Duodenal mucosa (tissue), 2 donors: Measurements from ENCODE around the gene C17orf113.

Source experiments
- H3K27ac ChIP-seq: one replicate; pipeline ENCODE4 v1.7.0; 2013; ENCODE audit warnings: low read depth, low read length
- H3K27me3 ChIP-seq, 2 donors: one replicate each; pipeline ENCODE4 v1.7.0; 2013; ENCODE audit warnings: low read length in 2 of 2, control low read depth in 1 of 2; ENCODE audit not compliant: insufficient read depth in 2 of 2, control insufficient read depth in 1 of 2
- H3K36me3 ChIP-seq, 2 donors: one replicate each; pipeline ENCODE4 v1.7.0; 2013; ENCODE audit warnings: low read length in 2 of 2, control low read depth in 1 of 2; ENCODE audit not compliant: insufficient read depth in 2 of 2, control insufficient read depth in 1 of 2
- H3K4me1 ChIP-seq, 2 donors: one replicate each; pipeline ENCODE4 v1.7.0; 2013; ENCODE audit warnings: low read length in 2 of 2, control low read depth in 1 of 2; ENCODE audit not compliant: insufficient read depth in 2 of 2, control insufficient read depth in 1 of 2
- H3K4me3 ChIP-seq, 2 donors: one replicate each; pipeline ENCODE4 v1.7.0; 2013; ENCODE audit warnings: low read length in 2 of 2, low read depth in 1 of 2
- H3K9ac ChIP-seq, 2 donors: one replicate each; pipeline ENCODE4 v1.7.0; 2013; ENCODE audit warnings: low read length in 2 of 2, low read depth in 1 of 2
- H3K9me3 ChIP-seq, 2 donors: one replicate each; pipeline ENCODE4 v1.7.0; 2013; ENCODE audit warnings: low read length in 2 of 2, control low read depth in 1 of 2; ENCODE audit not compliant: control insufficient read depth in 1 of 2

C17orf113 gene

GRCh38 chr17:42055496-42055895, 5.1 kb upstream of the C17orf113 start:
- H3K9me3 ChIP-seq, result no peaks in the 10 kb centered on the region
- H3K4me1 ChIP-seq, result peaks cover 6 to 9% of the 10 kb centered on the region in 2 donors
- H3K27me3 ChIP-seq, result peaks cover 17% of the 10 kb centered on the region in 2 donors
- no peak overlapping the region for H3K9ac ChIP-seq
- H3K36me3 ChIP-seq, result no peaks in the 10 kb centered on the region
- no peak overlapping the region for H3K27ac ChIP-seq
- no peak overlapping the region for H3K4me3 ChIP-seq

GRCh38 chr17:42055027-42055426, 4.6 kb upstream of the C17orf113 start:
- H3K27me3 ChIP-seq, result peaks cover 17% of the 10 kb centered on the region in 2 donors
- H3K4me3 ChIP-seq, result no peak overlapping the region
- no peak overlapping the region for H3K27ac ChIP-seq
- no peaks in the 10 kb centered on the region for H3K36me3 ChIP-seq
- no peak overlapping the region for H3K9ac ChIP-seq
- peaks cover 2 to 6% of the 10 kb centered on the region in 2 donors for H3K4me1 ChIP-seq
- H3K9me3 ChIP-seq, result no peaks in the 10 kb centered on the region

- no peak overlapping the region for H3K9ac ChIP-seq
- peaks cover 0 to 6% of the 10 kb centered on the region in 2 donors for H3K4me1 ChIP-seq
- H3K4me3 ChIP-seq, result no peak overlapping the region
- H3K27me3 ChIP-seq, result peaks cover 17% of the 10 kb centered on the region in 2 donors
- H3K36me3 ChIP-seq, result no peaks in the 10 kb centered on the region
- H3K27ac ChIP-seq, result no peak overlapping the region
- no peaks in the 10 kb centered on the region for H3K9me3 ChIP-seq
Observed at GRCh38 chr17:42053731-42054500, 3.5 kb upstream of the C17orf113 start.

GRCh38 chr17:42052346-42052877, 2.0 kb upstream of the C17orf113 start:
- no peaks in the 10 kb centered on the region for H3K9me3 ChIP-seq
- H3K27me3 ChIP-seq, result peaks cover 17% of the 10 kb centered on the region in 2 donors
- no peaks in the 10 kb centered on the region for H3K36me3 ChIP-seq
- peaks cover 0 to 6% of the 10 kb centered on the region in 2 donors for H3K4me1 ChIP-seq
- no peak overlapping the region for H3K9ac ChIP-seq
- H3K4me3 ChIP-seq, result no peak overlapping the region
- H3K27ac ChIP-seq, result no peak overlapping the region

GRCh38 chr17:42051645-42052044, 1.2 kb upstream of the C17orf113 start:
- Histone ChIP-seq H3K4me3 (no peak overlapping the region), H3K9me3 (no peaks in the 10 kb centered on the region), H3K36me3 (no peaks in the 10 kb centered on the region), H3K27ac (no peak overlapping the region), H3K9ac (no peak overlapping the region), H3K4me1 (peaks cover 0 to 6% of the 10 kb centered on the region in 2 donors), H3K27me3 (peaks cover 17% of the 10 kb centered on the region in 2 donors)

DNA sequence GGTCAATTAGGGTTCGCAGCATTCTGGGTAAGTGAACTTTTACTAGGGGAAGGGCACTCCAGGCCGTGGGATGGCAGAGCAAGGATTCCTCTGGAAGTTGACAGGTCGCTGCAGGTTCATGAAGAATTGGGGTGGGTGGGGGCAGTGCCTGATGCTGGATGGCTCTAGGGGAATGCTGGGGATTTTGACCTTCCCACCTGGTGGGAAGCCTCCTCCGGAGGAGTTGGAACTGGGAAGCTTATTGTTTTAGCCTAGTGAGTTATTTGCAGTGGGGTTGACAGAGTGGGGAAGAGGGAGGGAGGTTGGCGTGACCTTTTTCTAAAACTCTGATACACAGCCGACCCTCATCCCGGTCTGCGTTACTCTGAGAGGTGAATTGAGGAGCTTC, 606 bp upstream of the C17orf113 start:
- Histone ChIP-seq H3K4me1 (peaks cover 0 to 6% of the 10 kb centered on the region in 2 donors), H3K4me3 (peak overlapping the region; percentile 63 to 70), H3K27ac (no peak overlapping the region), H3K9me3 (no peaks in the 10 kb centered on the region), H3K27me3 (peaks cover 17% of the 10 kb centered on the region in 2 donors), H3K36me3 (no peaks in the 10 kb centered on the region), H3K9ac (peak overlapping the region in 1 of 2 donors; percentile 32)

DNA sequence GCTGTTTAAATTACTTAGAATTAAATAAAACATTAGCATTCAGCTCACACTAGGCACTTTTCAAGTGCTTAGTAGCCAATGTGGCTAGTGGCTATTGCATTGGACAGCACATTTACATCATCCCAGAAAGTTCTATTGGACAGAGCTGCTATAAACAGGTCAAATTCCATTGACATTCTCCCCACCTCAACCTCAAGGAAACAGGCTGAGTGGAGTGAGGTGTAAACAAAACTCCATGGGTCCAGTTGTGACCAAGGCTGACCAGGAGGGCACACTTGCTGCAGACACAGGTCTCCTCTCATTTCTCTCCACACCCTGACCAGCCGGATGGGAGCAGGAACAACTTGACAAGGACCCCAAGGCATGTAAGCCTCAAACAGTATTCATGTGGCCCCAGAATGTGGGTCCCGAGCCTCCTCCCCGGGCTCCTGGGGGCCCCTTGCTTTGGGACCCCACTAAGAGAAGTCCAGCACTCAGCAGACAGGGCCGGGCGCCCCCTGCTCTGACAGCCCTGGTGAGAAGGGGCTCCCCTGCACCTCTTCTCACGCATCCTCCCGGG, 488 bp downstream of the C17orf113 start:
- Histone ChIP-seq H3K4me1 (peaks cover 0 to 6% of the 10 kb centered on the region in 2 donors), H3K27me3 (peaks cover 17% of the 10 kb centered on the region in 2 donors), H3K36me3 (no peaks in the 10 kb centered on the region), H3K4me3 (peak overlapping the region; percentile 70 to 71), H3K9me3 (no peaks in the 10 kb centered on the region), H3K27ac (no peak overlapping the region), H3K9ac (peak overlapping the region; percentile 35 to 54)

- no peaks in the 10 kb centered on the region for H3K27me3 ChIP-seq
- H3K36me3 ChIP-seq, result no peaks in the 10 kb centered on the region
- no peak overlapping the region for H3K27ac ChIP-seq
- H3K9ac ChIP-seq, result no peak overlapping the region
- H3K4me1 ChIP-seq, result peaks cover 0 to 6% of the 10 kb centered on the region in 2 donors
- no peak overlapping the region for H3K4me3 ChIP-seq
- no peaks in the 10 kb centered on the region for H3K9me3 ChIP-seq
Observed at GRCh38 chr17:42047343-42047742, 3.1 kb downstream of the C17orf113 start.

DNA sequence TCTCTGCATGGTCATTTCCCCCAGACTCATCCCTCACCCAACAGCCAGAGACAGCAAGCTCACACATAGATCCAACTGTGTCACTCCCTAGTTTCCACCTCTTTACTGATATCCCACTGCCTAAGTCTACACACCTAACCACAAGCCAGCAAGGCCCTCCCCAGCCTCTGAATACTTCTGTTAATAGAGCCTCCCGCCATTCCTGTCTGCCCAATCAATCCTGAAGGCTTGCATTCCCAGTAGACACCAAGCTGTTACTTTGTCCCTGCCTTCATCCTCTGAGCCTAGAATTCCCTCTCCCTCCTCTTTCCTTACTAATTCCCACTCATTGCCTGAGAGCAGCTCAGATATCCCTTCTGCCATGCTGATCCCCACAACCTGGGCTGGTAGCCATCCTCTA, 4.7 kb downstream of the C17orf113 start:
- Histone ChIP-seq H3K36me3 (no peaks in the 10 kb centered on the region), H3K27ac (no peak overlapping the region), H3K4me1 (peaks cover 0 to under 1% of the 10 kb centered on the region in 2 donors), H3K27me3 (no peaks in the 10 kb centered on the region), H3K9ac (no peak overlapping the region), H3K9me3 (no peaks in the 10 kb centered on the region), H3K4me3 (no peak overlapping the region)

- Histone ChIP-seq H3K9ac (no peak overlapping the region), H3K4me3 (no peak overlapping the region), H3K9me3 (no peaks in the 10 kb centered on the region), H3K27ac (no peak overlapping the region), H3K27me3 (no peaks in the 10 kb centered on the region), H3K36me3 (no peaks in the 10 kb centered on the region), H3K4me1 (no peaks in the 10 kb centered on the region)
Observed at GRCh38 chr17:42042598-42043319, 7.6 kb downstream of the C17orf113 start.
